GM18511 (cell line): Measurements from ENCODE around the gene CDC42BPB.
A peak's percentile ranks its signal among the peaks of the same experiment; 100 is the strongest.

ENCODE experiments used
- ATAC-seq: cut with Tn5 transposase; IDR thresholded peaks from one replicate; pipeline ENCODE4 v1.9.1; 2021; ENCODE audit warnings: mild to moderate bottlenecking, moderate library complexity; ENCODE audit not compliant: unreplicated experiment

Gene CDC42BPB

DNA sequence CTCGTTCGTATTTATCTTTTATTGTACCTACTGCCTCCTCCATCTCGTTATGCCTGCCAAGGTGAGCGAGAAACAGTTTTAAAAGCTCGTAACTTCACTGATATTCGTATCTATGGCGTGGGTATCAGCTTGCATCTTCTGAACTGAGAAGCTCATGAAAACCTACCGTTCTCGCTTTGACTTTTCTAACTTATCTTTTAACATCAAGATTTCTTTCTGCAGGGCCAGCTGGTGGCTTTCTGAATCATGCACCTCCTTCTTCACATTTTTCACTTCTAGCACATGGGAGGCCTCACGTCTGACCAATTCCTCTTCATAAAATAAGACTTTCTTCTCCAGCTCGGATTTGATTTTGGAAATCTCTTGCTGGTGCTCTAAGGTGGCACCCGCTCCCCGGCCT lies 89.0 kb downstream of the CDC42BPB start:
- no peak for ATAC-seq

DNA sequence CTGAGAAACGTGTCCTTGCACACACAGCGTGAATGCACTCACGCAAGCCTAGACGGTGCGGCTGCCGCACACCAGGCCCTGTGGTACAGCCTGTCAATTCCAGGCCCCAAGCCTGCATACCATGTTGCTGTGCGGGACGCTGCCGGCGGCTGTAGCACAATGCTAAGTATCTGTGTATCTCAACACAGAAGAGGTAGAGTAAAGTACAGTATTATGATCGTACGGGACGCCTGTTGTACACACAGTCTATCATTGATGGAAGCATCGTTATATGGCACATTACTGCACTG lies 89.9 kb downstream of the CDC42BPB start:
- ATAC-seq: no peak

DNA sequence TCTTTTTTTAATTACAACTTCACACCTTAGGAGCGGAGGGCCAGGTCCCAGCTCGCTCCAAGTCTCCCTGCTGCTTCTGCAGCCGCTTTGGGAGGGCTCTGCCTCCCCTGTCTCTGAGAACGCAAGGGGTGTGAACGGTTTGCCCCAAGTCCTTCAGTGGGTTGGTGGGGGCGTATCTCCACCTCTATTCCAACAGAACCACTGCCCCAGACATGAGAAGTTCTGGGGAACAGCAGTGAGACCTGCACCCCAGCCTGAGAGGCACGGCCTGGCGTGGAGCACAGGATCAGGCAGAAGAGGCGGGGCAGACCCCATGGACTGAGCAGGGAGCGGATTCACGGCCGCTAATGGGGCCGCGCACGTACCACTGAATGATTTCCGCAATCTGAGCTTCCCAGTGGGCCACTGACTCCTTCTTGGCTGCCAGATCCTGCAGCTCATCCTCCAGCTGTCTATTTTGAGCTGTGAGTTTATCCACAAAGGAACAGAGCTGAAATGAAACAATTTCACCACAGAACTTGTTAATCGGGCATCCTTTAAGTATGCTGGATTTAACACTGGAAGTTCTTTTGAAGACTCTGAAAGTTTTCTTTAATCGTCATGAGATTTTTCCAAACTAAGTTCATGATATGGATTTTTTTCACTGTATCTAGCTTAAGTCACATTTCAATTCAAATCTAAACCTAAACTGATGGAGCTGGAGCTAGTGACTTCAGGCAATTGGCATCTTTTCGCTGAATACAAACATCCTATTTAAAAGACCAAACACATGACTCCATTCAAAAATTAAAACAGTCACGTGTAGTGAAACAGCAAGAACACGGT lies 90.5 kb downstream of the CDC42BPB start:
- no peak for ATAC-seq

DNA sequence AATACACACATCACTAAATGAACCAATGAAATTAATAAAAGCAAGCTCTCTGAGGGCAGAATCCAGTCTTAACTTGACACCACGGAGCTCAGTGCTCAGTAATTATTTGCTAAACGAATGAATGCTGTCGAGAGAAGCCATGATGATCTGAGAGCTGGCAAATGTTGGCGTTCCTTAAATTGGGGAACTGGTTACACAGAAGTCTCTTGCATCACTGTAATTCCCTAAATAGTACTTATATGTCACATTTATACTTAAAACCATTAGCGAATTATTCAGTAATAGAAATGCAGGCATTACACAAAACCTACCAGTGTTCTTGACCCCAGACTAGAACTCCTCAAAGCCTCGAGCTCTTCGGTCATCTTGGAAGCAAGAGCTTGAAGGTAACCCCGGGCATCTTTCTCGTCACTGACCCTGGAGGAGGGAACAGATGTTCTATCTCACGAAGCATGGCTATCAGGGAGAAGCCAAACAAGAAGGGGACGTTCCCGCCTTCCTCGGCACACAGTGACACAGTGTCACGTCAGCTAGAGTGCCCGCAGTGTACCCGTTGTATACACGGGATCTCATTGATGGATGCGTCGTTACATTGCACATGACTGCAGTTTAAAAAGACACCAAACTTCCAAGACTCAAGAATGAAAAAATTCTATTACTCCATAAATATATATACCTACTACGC lies 91.2 kb downstream of the CDC42BPB start:
- no peak for ATAC-seq

DNA sequence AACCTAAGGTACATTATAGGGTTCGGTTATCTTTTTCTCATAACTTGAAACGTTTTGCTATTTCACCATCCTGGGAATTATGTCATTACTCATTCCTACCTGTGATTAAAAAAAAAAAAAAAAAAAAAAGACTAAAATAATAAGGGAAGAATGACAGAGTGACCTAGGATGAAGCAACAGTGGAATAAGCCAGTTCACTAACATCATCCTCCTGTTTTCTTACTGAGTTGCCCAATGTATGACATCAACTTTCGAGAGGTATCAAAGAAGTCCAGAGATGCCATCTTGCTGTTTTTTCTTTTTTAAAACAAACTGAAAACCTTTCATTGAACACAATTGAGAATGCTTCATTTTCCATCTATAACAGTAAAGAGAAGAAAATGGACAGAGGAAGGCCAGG lies 92.1 kb downstream of the CDC42BPB start:
- ATAC-seq: no peak

DNA sequence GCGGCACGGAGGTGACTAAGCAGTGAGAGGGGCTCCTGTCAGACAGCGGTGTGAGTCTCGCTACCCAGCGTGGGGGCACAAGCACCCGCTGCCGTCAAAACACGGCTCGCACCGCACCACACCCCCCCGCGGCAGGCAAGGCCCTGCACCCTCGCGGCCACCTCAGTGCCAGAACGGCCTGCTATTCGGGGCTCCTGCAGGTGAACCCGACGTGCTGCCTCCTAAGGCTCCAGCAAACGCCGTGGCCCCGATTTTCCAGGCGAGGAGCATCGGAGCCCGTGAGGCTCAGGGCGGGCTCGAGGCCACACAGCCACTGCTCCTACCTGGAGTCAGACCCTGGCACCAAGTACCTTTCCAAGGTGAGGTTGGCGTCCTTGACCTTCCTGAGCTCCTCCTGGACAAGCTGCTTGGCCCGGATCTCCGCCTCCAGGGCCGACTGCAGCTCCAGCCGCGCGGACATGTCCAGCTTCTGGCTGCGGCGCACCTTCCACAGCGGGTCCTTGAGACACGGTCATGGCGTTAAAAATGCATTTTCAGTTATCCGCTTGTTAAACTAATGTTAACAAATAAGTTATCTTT lies 93.1 kb downstream of the CDC42BPB start:
- ATAC-seq: no peak

DNA sequence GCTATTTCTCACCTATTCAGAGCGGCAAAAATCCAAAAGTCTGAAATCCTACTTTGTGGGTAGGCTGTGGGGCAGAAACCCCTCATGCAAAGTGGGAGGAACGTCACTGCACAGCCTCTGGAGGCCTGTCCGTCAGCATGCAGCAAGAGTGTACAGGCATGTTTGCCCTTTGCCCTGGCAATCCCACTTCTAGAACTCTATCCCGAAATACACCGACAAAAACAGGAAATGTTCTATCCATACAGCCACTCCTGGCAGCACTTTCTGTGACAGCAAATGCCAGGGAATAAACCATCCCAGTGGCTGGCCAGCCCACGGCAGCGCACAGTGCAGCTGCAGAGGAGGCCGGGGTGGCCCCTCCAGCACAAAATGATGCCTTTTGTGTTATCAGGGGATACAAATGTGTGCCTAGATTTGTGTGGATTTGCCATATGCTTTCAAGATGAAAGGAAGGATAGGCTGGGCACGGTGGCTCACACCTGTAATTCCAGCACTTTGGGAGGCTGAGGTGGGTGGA lies 95.2 kb downstream of the CDC42BPB start:
- no peak for ATAC-seq

DNA sequence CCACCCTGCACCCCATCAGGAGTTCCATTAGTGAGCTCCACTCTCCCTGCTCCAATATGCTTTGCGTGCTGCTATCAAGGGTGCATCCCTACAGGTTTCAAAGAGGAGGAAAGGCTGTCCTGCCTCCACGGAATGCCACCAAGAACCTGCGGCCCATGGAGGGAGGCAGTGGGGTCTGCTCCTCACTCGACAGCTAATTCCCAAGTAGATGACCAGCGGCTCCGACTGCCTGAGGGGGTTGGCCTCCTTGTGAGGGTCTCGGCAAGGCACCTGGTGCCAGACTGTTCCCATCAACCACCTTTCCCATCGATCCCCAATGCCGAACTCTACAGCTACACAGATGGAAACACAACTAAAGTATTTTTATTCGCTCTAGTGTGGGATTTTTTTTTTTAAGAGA lies 98.9 kb downstream of the CDC42BPB start:
- ATAC-seq: no peak

DNA sequence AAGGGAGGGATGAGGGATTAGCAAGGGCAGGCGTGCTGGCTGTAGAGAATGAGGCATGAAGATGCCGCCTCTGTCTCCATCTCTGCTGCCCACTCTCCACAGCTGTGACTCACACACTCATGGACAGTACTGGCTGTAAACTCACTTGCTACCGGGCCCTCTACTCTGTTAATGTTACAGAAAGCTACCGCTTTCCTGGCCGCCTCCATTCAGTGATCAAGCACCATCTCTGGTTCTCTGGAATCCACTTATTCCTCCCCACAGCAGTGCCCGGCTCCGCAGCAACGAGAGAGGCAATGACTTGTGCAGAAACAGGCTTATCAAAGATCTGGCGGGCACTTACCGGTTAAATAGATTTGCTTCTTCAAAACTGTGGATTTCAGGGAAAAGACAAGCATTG lies 100.1 kb downstream of the CDC42BPB start:
- ATAC-seq: no peak

DNA sequence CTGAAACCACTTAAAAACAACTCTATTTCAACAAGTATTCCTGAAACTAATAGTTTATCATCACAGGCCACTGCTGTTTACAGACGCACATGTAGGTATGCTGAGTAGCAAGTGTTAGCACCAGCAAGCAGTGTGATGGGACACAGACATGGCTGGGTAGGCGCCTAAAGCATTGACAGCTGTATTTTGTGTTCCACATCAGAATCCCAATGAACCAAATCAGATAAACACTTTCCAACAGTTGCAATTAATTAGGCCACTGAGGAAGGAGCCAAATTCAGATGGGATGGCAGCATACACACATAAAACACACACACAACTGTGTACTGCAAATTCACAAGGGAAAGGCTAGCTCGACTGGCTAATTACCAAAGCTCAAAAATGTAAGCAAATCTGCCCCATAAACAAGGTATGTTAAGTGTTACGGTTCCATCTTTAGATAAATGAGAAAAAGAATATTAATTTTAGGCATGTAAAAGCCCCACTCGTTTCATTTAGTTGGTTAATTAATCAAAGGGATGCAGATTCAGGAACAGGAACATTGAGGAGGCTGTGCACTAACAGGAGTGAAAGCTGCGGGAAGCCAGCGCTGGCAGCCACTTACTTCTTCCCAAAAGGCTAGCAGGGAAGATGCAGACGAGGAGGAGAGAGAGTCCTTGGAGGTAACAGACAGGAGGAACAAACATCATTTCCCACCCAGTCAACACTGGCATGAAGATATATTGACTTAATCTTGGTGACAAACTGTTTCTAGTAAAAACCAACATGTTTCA lies 101.5 kb downstream of the CDC42BPB start:
- ATAC-seq: no peak

DNA sequence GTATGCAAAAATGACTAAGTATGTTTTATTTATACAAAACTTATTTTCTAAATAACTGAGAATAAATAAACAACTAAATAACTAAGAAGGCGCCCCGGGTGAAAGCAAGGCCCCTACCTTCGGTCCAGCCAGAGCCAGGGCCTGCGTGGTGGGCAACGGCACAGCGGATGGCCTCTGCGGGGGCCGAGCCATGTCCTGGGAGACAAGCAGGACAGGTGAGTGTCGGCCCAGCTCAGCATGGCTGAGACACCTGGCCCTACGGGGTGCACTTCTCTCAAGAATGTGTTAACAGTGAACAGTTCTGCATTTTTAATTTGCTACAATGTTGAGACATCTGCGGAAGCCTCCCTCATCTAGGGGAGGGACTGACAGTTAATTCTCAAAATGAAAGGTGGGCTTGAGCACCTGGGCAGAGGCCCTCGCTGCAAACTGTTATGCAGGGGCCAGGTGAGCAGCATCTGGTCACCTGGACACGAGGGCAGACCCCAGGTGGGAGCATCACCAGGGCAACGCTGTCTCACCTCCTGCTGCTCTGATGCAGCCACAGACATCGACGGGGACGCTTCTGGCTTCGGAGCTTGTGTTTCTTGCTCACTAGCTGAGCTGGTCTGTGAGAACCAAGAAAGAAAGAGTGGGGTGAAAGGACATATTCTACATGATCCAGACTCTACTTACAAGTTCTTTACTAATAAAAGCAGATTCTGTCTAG lies 103.1 kb downstream of the CDC42BPB start:
- ATAC-seq: no peak

DNA sequence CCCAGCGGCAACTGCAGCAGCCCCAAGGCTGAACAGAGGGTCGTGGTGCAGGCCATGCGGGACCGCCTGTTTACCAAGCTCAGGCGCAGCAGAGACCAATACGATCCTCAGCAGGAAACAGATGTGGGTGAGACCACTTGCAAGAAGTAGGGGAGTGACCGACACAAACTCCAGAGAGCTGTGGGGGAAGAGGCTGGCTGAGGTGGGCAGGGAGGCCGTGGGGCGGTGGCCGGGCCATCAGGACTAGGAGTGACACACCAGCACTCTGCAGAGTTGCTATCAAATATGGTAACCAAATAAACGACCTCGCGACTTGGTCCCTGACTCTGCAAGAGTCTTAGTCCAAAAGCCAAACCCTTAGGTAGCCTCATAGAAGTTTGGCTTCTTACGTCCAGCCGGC lies 104.2 kb downstream of the CDC42BPB start:
- no peak for ATAC-seq

DNA sequence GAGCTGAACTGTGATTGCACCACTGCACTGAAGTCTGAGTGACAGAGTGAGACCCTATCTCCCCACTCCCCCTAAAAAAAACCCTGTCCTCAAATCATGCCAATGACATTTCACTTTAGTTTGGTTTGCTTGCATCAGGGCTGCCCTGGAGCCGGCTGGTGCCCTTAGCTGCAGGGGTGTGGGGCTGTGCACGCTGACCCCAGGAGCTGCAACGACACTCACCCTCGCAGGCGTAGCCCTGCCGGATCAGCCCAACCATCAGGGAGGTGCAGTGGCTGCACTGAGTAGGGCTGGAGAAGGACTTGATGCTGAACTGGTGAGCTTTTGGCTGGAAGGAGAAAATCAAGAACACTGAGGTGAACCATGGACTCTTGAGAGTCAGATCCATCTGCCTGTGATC lies 105.1 kb downstream of the CDC42BPB start:
- ATAC-seq: no peak

DNA sequence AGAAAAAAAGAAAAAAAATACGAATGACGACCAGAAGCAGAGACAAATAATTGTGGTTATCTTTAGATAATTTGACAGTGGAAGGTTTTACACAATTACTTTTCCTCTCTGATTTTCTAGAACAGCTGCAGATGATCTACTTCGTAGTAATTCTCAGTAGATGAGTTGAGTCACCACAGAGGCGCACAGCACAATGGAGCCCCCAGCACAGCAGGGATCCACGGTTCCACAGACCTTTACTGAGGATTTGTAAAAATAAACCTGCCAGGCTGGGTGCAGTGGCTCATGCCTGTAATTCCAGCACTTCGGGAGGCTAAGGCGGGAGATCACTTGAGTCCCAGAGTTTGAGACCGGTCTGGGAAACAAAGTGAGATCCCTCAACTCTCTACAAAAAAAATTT lies 105.5 kb downstream of the CDC42BPB start:
- ATAC-seq: no peak

DNA sequence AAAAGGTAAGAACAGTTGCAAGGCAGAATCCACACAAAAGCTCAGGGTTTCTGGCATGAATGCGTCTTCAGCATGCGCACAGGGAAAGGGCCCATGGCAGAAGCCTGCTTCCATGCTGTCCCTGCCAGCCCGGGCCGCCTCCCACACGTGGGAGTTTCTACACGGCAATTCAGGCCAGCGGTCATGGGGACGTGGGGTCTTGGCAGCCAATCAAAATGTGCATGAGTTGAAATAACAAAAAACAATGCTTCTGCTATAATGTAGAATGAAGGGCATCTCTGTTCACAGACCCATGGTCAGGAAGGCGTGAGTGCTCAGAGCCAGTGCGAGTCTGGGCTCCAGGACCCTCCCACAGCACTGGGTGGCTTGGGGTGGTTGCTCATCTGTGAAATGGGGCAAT lies 106.3 kb downstream of the CDC42BPB start:
- ATAC-seq: no peak

DNA sequence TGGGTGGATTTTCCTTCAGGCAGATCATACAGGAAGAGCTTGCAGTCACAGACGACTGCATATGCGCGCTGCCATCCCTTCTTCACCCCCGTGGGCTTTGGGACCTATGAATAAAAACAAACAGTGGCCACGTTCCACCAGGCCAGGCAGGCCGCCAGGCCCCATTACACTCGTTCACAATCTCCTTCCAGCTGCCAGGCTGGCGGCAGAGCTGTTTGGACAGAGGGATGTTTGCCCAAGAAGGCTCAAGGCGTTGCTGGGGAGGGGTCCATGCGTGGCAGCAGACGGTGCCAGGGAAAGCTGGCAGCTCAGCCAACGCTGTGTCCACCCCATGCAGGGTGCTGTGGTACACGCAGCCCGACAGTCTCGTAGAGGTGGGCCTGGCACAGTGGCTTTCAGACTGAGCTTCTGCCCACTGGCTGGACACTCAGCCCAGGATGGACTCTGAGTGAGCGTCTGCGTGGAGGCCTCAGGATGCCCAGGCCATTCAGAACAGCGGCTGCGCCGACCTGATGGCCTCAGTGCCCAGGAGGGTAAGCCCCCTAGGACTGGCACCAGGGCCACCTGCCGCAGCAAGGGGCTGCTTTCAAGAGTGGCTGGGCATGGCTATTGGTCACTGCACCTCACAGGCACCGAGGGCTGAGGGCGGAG lies 107.4 kb downstream of the CDC42BPB start:
- no peak for ATAC-seq

DNA sequence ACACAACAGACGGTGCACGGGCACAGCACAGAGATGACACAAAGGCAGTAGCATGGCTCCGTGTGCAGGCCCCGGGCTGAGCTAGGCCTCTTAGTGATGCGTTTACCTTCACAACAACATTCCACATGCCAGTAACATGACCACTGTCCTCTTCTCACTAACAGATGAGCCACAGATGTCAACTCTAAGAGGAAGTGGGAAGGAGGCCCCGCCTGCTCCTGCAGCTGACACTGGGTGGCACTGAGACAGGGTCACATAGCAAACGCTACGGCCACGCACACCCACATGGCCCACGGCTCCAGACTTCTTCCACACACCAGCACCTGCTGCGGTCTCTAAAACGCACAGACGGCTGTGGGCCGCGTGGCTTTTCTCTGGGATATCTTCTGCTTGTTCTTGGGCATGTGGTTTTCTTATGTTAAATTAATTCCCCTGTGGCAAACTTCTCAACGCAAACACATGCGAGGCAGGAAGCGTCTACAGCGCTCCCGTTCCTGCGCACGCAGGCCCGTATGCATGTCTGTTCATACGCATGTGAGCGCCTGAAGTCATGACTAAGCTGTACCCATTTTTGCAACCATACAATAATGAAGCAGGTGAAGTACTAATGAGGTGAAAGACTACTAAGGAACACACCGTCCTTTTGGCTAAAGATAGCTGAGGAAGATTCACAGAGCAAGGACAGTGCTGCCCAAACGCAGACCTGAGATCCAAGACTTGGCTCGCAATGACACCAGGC lies 108.1 kb downstream of the CDC42BPB start:
- peak; percentile 45 for ATAC-seq

DNA sequence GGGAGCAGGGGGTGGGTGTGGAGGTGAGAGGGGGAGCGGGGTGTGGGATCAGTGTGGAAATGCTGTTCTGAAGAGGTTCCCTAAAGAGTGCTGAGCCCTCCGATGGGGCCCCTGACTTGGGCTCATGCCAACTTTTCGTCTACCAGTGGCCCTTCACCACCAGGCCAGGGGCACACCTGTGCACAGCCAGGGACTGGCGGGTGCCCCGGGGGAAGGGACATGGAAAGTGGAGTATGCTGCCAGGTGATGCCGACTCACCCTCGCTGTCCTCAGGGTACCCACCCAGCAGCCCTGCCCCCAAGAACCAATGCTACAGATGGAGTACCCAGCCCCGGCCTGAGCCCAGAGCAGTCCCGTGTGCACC lies 108.7 kb downstream of the CDC42BPB start:
- ATAC-seq: no peak

DNA sequence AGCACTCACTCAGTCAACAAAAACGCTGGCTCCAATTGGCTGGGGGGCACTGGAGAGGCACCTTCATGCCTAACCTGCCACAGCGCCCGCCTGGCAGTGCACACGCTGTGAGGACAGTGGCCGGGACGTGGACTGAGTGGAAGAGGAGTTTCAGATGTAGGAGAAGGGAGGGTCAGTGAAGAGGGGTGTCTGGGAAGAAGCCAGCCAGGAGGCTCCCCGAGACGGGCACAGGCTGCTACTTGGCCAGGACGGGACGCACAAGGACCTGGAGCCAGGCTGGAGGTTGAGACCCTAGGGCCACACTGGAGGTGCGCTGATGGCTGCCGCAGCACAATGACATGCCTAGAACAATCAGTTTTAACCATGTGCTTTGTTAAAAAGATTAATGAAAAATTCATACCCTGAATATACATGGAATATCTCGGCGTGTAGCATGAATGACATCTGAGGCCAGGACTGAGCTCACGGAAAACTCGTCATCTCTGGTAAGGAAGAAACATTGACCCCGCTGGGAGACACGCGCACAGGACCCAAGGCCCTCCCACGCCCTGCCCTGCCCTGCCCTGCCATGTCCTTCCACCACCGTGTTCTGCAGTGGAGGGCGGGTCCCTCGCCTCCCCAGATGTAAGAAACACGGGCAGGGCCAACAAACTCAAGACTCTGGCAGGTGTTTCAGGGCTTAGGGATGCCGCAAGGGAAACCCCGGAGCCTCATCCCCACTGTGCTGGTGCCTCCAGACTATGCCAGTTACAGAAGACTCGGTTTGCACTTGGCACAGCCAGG lies 109.8 kb downstream of the CDC42BPB start:
- no peak for ATAC-seq
